HepG2 (cell line): ENCODE results near the gene SCUBE1. TPM values are rescaled to one million over a fixed set of nuclear protein-coding genes. Genes with fewer than 3 reads are reported as not detected.

ENCODE experiments used
- ASH2L ChIP-seq: fragments of 300-600, 200-600 bp; sonication (generic); IDR thresholded peaks from 2 replicates; pipeline ENCODE4 v1.7.0; 2017; ENCODE audit warnings: low read depth, mild to moderate bottlenecking, moderate library complexity, mixed read lengths, low read length; ENCODE audit not compliant: insufficient read length
- CBX2 ChIP-seq, 2 experiments: fragments of 200-600 bp in 1 of 2; sonication (generic); formaldehyde crosslinking in 1 of 2; IDR thresholded peaks; 2 replicates each; pipeline versions ENCODE4 v1.7.0 to v1.8.1; 2018 to 2022; ENCODE audit warnings: low read depth in 2 of 2, low read length in 1 of 2, mild to moderate bottlenecking in 1 of 2, missing genetic modification reagents in 1 of 2
- CEBPB ChIP-seq: IDR thresholded peaks from 2 replicates; pipeline ENCODE4 v1.6.1; 2011; ENCODE audit warnings: low read depth, low read length, improper control_type of control experiment, borderline replicate concordance
- CHD2 ChIP-seq: IDR thresholded peaks from 2 replicates; pipeline ENCODE4 v1.6.1; 2011; ENCODE audit warnings: low read depth, low read length, improper control_type of control experiment
- DNMT3B ChIP-seq: conservative IDR thresholded peaks from 2 replicates; pipeline ENCODE4 v1.6.1; 2016; ENCODE audit warnings: missing biosample characterization, control low read depth
- ELF3 ChIP-seq: IDR thresholded peaks from 2 replicates; pipeline ENCODE4 v1.6.1; 2016; ENCODE audit warnings: missing genetic modification reagents, missing compliant biosample characterization
- HDAC1 ChIP-seq: sonication (generic); formaldehyde crosslinking; IDR thresholded peaks from 2 replicates; pipeline ENCODE4 v1.5.1; 2020; ENCODE audit warnings: mild to moderate bottlenecking, missing genetic modification reagents
- HNF4G ChIP-seq, 2 experiments: sonication (generic) in 1 of 2; formaldehyde crosslinking in 1 of 2; IDR thresholded peaks; 2 replicates each; pipeline versions ENCODE4 v1.4.0 to v1.6.1; 2011 to 2020; ENCODE audit warnings: borderline replicate concordance in 2 of 2, low read depth in 2 of 2, mild to moderate bottlenecking in 2 of 2, low read length in 1 of 2, missing genetic modification reagents in 1 of 2, moderate library complexity in 1 of 2
- KDM3A ChIP-seq: IDR thresholded peaks from 2 replicates; pipeline ENCODE4 v1.6.1; 2018; ENCODE audit warnings: low read depth, missing compliant biosample characterization
- KLF11 ChIP-seq: IDR thresholded peaks from 2 replicates; pipeline ENCODE4 v1.6.1; 2016; ENCODE audit warnings: missing compliant biosample characterization
- KLF13 ChIP-seq: sonication (generic); formaldehyde crosslinking; IDR thresholded peaks from 2 replicates; pipeline ENCODE4 v1.4.0; 2020; ENCODE audit warnings: mild to moderate bottlenecking, missing genetic modification reagents
- NCOA1 ChIP-seq: sonication (generic); formaldehyde crosslinking; IDR thresholded peaks from 2 replicates; pipeline ENCODE4 v1.9.0; 2021; ENCODE audit warnings: missing genetic modification reagents
- NCOA5 ChIP-seq: sonication (generic); formaldehyde crosslinking; IDR thresholded peaks from 2 replicates; pipeline ENCODE4 v1.4.0; 2020; ENCODE audit warnings: missing genetic modification reagents
- NFRKB ChIP-seq: fragments of 450-650 bp; IDR thresholded peaks from 2 replicates; pipeline ENCODE4 v1.6.1; 2017
- SAP130 ChIP-seq: IDR thresholded peaks from 2 replicates; pipeline ENCODE4 v1.6.1; 2016; ENCODE audit warnings: low read depth
- SMYD3 ChIP-seq: sonication (generic); formaldehyde crosslinking; IDR thresholded peaks from 2 replicates; pipeline ENCODE4 v1.8.1; 2023; ENCODE audit warnings: mild to moderate bottlenecking, missing genetic modification reagents
- ZNF331 ChIP-seq: sonication (generic); formaldehyde crosslinking; IDR thresholded peaks from 2 replicates; pipeline ENCODE4 v1.4.0; 2020; ENCODE audit warnings: missing genetic modification reagents
- ZNF335 ChIP-seq: sonication (generic); formaldehyde crosslinking; IDR thresholded peaks from 2 replicates; pipeline ENCODE4 v1.4.0; 2020; ENCODE audit warnings: missing genetic modification reagents
- ZNF430 ChIP-seq: sonication (generic); formaldehyde crosslinking; IDR thresholded peaks from 2 replicates; pipeline ENCODE4 v1.9.0; 2021; ENCODE audit warnings: mild to moderate bottlenecking, missing genetic modification reagents
- ZNF724P ChIP-seq: sonication (generic); formaldehyde crosslinking; IDR thresholded peaks from 2 replicates; pipeline ENCODE4 v1.8.0; 2022; ENCODE audit warnings: missing genetic modification reagents, borderline replicate concordance
- ZNF737 ChIP-seq: sonication (generic); formaldehyde crosslinking; IDR thresholded peaks from 2 replicates; pipeline ENCODE4 v1.5.0; 2020; ENCODE audit warnings: missing genetic modification reagents, mild to moderate bottlenecking, borderline replicate concordance
- polyA plus RNA-seq, 8 experiments: library from polyadenylated mRNA; depleted of rRNA in 3 of 8; stranded (reverse) in 7 of 8; unstranded in 1 of 8; fragments of >200 nt; fragmentation: Illumina TruSeq in 4 of 8; extraction: Trizol in 4 of 8; gene quantifications; 2 replicates each; pipeline versions ENCODE4 v1.2.1 to v1.2.3, GENCODE V29; 2011 to 2016; ENCODE audit warnings: low read depth in 4 of 8, missing spikeins in 1 of 8, mixed read lengths in 1 of 8; ENCODE audit not compliant: insufficient read depth in 1 of 8
- total RNA-seq, 5 experiments: library from RNA; depleted of rRNA; stranded (reverse); fragments of >200 nt; fragmentation: Illumina TruSeq; extraction: Trizol; gene quantifications; 2 replicates each; pipeline ENCODE4 v1.2.3, GENCODE V29; 2016; ENCODE audit warnings: low read depth in 1 of 5
- TF ChIP-seq, protein P1 (sequence below): sonication (generic); formaldehyde crosslinking; IDR thresholded peaks from 2 replicates; pipeline ENCODE4 v1.4.0; 2020; ENCODE audit warnings: missing genetic modification reagents, borderline replicate concordance
- TF ChIP-seq, protein P2 (sequence below): sonication (generic); formaldehyde crosslinking; IDR thresholded peaks from 2 replicates; pipeline ENCODE4 v1.4.0; 2020; ENCODE audit warnings: missing genetic modification reagents
- TF ChIP-seq, protein P3 (sequence below): sonication (generic); formaldehyde crosslinking; IDR thresholded peaks from 2 replicates; pipeline ENCODE4 v1.4.0; 2020; ENCODE audit warnings: missing genetic modification reagents

The SCUBE1 gene
- total and polyA plus RNA-seq, 2 of the 13 experiments (the other 11 are each of a cell fraction or from before 2014, with no cell fraction given), result under 0.01 to 0.05 TPM

DNA sequence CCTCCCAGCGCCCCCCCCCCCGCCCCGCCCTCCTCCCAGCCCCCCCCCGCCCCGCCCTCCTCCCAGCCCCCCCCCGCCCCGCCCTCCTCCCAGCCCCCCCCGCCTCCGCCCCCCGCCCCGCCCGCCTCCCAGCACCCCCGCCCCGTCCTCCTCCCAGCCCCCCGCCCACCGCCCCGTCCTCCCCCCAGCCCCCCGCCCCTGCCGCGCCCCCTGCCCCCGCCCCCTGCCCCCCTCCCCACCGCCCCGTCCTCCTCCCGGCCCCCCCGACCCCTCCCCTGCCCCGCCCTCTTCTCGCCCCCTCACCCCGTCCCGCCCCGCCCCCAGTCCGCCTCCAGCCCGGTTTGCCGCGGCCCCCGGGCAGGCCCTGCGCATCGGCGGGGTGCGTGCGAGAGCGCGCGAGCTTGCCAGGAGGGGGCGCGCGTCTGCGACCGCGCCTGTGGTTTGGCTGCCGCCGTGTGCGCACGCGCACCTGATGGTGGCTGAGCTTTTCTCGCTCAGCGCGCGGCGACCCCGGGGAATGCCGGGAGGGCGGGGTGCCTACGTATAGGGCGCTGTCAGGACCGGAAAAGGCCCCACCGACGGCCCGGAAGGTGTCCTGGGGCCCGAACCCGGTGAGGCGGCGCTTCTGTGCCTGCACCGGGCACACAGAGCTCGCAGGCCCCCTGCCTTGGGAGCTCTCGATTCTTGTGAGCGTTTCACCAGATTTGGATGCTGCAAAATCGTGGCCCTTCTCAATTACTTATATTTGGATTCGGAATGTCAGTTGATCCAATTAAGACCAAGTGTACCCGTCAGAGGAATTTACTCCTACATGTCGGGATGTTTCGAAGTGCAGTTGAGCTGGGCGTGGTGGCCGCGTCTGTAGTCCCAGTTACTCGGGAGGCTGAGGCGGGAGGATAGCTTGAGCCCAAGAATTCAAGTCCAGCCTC, 155.7 kb downstream of the SCUBE1 start (continued):
- no peak for TF ChIP-seq ZNF737 (CRISPR knock-in tag)
- peak; percentile 66 for TF ChIP-seq KDM3A
- no peak; the same call in 1 of the 2 replicates for TF ChIP-seq SMYD3 (CRISPR knock-in tag)
- peak; percentile 85 for TF ChIP-seq HDAC1 (CRISPR knock-in tag)
- peak; percentile 57; the same call in 1 of the 2 replicates for TF ChIP-seq ELF3 (CRISPR knock-in tag)
- TF ChIP-seq ASH2L, result no peak
- no peak for TF ChIP-seq CHD2
- no peak for TF ChIP-seq KLF13 (CRISPR knock-in tag)
- no peak for TF ChIP-seq NCOA5
- TF ChIP-seq, protein P1, sequence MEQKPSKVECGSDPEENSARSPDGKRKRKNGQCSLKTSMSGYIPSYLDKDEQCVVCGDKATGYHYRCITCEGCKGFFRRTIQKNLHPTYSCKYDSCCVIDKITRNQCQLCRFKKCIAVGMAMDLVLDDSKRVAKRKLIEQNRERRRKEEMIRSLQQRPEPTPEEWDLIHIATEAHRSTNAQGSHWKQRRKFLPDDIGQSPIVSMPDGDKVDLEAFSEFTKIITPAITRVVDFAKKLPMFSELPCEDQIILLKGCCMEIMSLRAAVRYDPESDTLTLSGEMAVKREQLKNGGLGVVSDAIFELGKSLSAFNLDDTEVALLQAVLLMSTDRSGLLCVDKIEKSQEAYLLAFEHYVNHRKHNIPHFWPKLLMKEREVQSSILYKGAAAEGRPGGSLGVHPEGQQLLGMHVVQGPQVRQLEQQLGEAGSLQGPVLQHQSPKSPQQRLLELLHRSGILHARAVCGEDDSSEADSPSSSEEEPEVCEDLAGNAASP (CRISPR knock-in tag), result peak; percentile 74
- TF ChIP-seq ZNF335, result peak; percentile 97
- no peak for TF ChIP-seq DNMT3B (CRISPR knock-in tag)
- TF ChIP-seq, protein P2, sequence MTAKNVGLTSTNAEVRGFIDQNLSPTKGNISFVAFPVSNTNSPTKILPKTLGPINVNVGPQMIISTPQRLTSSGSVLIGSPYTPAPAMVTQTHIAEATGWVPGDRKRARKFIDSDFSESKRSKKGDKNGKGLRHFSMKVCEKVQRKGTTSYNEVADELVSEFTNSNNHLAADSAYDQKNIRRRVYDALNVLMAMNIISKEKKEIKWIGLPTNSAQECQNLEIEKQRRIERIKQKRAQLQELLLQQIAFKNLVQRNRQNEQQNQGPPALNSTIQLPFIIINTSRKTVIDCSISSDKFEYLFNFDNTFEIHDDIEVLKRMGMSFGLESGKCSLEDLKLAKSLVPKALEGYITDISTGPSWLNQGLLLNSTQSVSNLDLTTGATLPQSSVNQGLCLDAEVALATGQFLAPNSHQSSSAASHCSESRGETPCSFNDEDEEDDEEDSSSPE (CRISPR knock-in tag), result peak; percentile 84
- peak; percentile 70 for TF ChIP-seq SAP130 (CRISPR knock-in tag)
- TF ChIP-seq NCOA1 (CRISPR knock-in tag), result no peak
- TF ChIP-seq, protein P3, sequence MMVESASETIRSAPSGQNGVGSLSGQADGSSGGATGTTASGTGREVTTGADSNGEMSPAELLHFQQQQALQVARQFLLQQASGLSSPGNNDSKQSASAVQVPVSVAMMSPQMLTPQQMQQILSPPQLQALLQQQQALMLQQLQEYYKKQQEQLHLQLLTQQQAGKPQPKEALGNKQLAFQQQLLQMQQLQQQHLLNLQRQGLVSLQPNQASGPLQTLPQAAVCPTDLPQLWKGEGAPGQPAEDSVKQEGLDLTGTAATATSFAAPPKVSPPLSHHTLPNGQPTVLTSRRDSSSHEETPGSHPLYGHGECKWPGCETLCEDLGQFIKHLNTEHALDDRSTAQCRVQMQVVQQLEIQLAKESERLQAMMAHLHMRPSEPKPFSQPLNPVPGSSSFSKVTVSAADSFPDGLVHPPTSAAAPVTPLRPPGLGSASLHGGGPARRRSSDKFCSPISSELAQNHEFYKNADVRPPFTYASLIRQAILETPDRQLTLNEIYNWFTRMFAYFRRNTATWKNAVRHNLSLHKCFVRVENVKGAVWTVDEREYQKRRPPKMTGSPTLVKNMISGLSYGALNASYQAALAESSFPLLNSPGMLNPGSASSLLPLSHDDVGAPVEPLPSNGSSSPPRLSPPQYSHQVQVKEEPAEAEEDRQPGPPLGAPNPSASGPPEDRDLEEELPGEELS (CRISPR knock-in tag), result peak; percentile 73
- peak; percentile 73 for TF ChIP-seq ZNF331 (CRISPR knock-in tag)
- no peak for TF ChIP-seq ZNF724P (CRISPR knock-in tag)
- no peak for TF ChIP-seq CEBPB
- no peak for TF ChIP-seq ZNF430 (CRISPR knock-in tag)
- TF ChIP-seq CBX2 (IDR thresholded peaks at IDR 0.05; ENCODE audit: low read depth, low read length), result no peak
- TF ChIP-seq CBX2 (CRISPR knock-in tag; IDR thresholded peaks at IDR 0.05; ENCODE audit: low read depth), result no peak
- TF ChIP-seq HNF4G (IDR thresholded peaks at IDR 0.05; ENCODE audit: borderline replicate concordance, low read depth, low read length), result no peak
- TF ChIP-seq HNF4G (CRISPR knock-in tag; IDR thresholded peaks at IDR 0.05; ENCODE audit: borderline replicate concordance, low read depth), result 0 out of 2 replicates have a peak, but pooled peaks have one; percentile 29
- no peak for TF ChIP-seq KLF11 (CRISPR knock-in tag)
- TF ChIP-seq NFRKB, result no peak
